ENCODE measurements around the gene ADGRB3. TPM values are rescaled to one million over a fixed set of nuclear protein-coding genes. Genes with fewer than 3 reads are reported as not detected.
"Not testable (repeated sequence)": the region's sequence is repeated elsewhere in the genome, so short reads cannot be mapped to it uniquely, and the experiment has no call there.

The ADGRB3 gene
- total RNA-seq, 1 donor from 2014 or later: not detected

GRCh38 chr6:69421269-69421668 lies 786.2 kb downstream of the ADGRB3 start:
- no peak for DNase-seq (ENCODE audit: low read depth in 2 of 2)

GRCh38 chr6:69422020-69422419 lies 786.9 kb downstream of the ADGRB3 start:
- no peak for DNase-seq (ENCODE audit: low read depth in 2 of 2)

- DNase-seq (ENCODE audit: low read depth in 2 of 2): no peak
Observed at GRCh38 chr6:69422475-69422874, 787.4 kb downstream of the ADGRB3 start.

GRCh38 chr6:69423785-69424184 lies 788.7 kb downstream of the ADGRB3 start:
- no peak for DNase-seq (ENCODE audit: low read depth in 2 of 2)

GRCh38 chr6:69424581-69424980 lies 789.5 kb downstream of the ADGRB3 start:
- no peak for DNase-seq (ENCODE audit: low read depth in 2 of 2)

- DNase-seq (ENCODE audit: low read depth in 2 of 2): no peak
Observed at GRCh38 chr6:69427882-69428281, 792.8 kb downstream of the ADGRB3 start.

GRCh38 chr6:69432168-69432567 lies 797.1 kb downstream of the ADGRB3 start:
- DNase-seq (ENCODE audit: low read depth in 2 of 2): not testable (repeated sequence)

GRCh38 chr6:69433116-69433515 lies 798.0 kb downstream of the ADGRB3 start:
- not testable (repeated sequence) for DNase-seq (ENCODE audit: low read depth in 2 of 2)

GRCh38 chr6:69438113-69438512 lies 803.0 kb downstream of the ADGRB3 start:
- DNase-seq (ENCODE audit: low read depth in 2 of 2): no peak
